Sigmoid colon (tissue), 7 donors: Measurements from ENCODE around the gene SLC16A6. TPM values are rescaled to one million over a fixed set of nuclear protein-coding genes. Genes with fewer than 3 reads are reported as not detected.
"Not testable (repeated sequence)": the region's sequence is repeated elsewhere in the genome, so short reads cannot be mapped to it uniquely, and the experiment has no call there.

ENCODE experiments used
- DNase-seq: peaks from one replicate; pipeline ENCODE4 v3.0.0-alpha.2; 2019
- H3K27ac ChIP-seq, 4 donors: fragments of 200-600 bp; sonication (generic); one replicate each; pipeline ENCODE4 v1.5.1; 2016 to 2019; ENCODE audit warnings: mild to moderate bottlenecking in 1 of 4
- H3K27me3 ChIP-seq, 3 donors: fragments of 200-600 bp; sonication (generic); one replicate each; pipeline ENCODE4 v1.5.1; 2019; ENCODE audit warnings: mild to moderate bottlenecking in 1 of 3
- H3K36me3 ChIP-seq, 4 donors: fragments of 200-600 bp; sonication (generic); one replicate each; pipeline ENCODE4 v1.5.1; 2016 to 2019
- H3K4me1 ChIP-seq, 4 donors: fragments of 200-600 bp; sonication (generic); one replicate each; pipeline ENCODE4 v1.5.1; 2017 to 2019
- H3K4me3 ChIP-seq, 4 donors: fragments of 200-600 bp; sonication (generic); one replicate each; pipeline ENCODE4 v1.5.1; 2017 to 2019; ENCODE audit warnings: mild to moderate bottlenecking in 2 of 4, moderate library complexity in 1 of 4
- H3K9me3 ChIP-seq, 4 donors: fragments of 200-600 bp in 3 of 4; sonication (generic) in 3 of 4; one replicate each; pipeline versions ENCODE4 v1.5.1 to v1.6.1; 2013 to 2019
- EP300 ChIP-seq, 4 donors: sonication (generic); formaldehyde crosslinking; IDR thresholded peaks; one replicate each; pipeline ENCODE4 v1.6.1; 2017; ENCODE audit warnings: antibody characterized with exemption in 4 of 4
- POLR2A ChIP-seq, 2 donors: fragments of 450-650 bp; IDR thresholded peaks; one replicate each; pipeline ENCODE4 v1.6.1; 2016; ENCODE audit warnings: antibody characterized with exemption in 2 of 2, mild to moderate bottlenecking in 2 of 2, moderate library complexity in 2 of 2
- POLR2AphosphoS5 ChIP-seq, 4 donors: sonication (generic); formaldehyde crosslinking; IDR thresholded peaks; one replicate each; pipeline ENCODE4 v1.6.1; 2017; ENCODE audit warnings: antibody characterized with exemption in 4 of 4
- WGBS, 2 donors: extraction: QIAGEN DNeasy Blood & Tissue Kit; methylation state at CpG; one replicate each; pipeline ENCODE4 v1.1.7; 2013; 5-methylcytosine and 5-hydroxymethylcytosine counted together
- intact Hi-C: fragments of 100-400 bp; cut with DNase I; formaldehyde crosslinking; loops from one replicate; pipeline ENCODE4 v1.15.1; 2023
- polyA plus RNA-seq, 3 donors: library from polyadenylated mRNA; stranded (reverse); fragments of 200-250 nt; gene quantifications; one replicate each; pipeline ENCODE4 v1.2.3, GENCODE V29; 2013
- total RNA-seq, 4 donors: library from RNA; depleted of rRNA; stranded (reverse); fragments of >200 nt; gene quantifications; one replicate each; pipeline ENCODE4 v1.1.0, GENCODE V29; 2016
- TF ChIP-seq, protein P1 (sequence below), 4 experiments: fragments of 450-650 bp in 3 of 4; fragments of 200-600 bp in 1 of 4; IDR thresholded peaks; one replicate each; pipeline ENCODE4 v1.5.1; 2016 to 2019; ENCODE audit warnings: antibody characterized with exemption in 4 of 4, mild to moderate bottlenecking in 3 of 4, moderate library complexity in 2 of 4
- donor health status: healthy with polysubstance abuse.
- donor health status: Bipolar disorder and iron deficiency.
- donor health status: healthy.

Gene SLC16A6
- total and polyA plus RNA-seq, 7 donors, result 0.14 to 2.1 (median 0.67) TPM; not detected in 4

DNA sequence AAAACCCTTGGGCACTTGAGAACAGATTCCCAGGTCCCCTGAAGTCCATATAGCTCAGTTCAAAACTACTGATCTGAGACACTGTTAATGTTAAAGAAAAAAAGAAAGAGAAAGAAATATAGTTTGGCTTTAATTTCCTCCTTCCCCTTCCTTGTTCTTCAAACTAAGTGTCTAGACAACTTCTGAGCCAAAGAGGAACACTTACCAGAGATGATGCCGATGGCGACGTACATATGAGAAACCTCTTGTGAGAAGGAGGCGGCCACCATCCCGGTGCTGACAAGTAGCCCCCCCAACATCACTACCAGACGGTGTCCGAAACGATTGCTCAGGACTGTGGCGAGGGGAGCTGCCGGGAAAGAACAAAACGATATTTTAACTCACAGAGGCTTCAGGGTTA is 17.2 kb downstream of the SLC16A6 start:
- no peak for DNase-seq
- H3K27me3 ChIP-seq, result no peaks in the 10 kb centered on the region
- H3K4me1 ChIP-seq, result no peaks in the 10 kb centered on the region
- H3K4me3 ChIP-seq, result no peak overlapping the region
- no peaks in the 10 kb centered on the region for H3K36me3 ChIP-seq
- 75 to 92% methylated on average over 11 of the region's 11 CpGs for WGBS, 2 donors
- H3K27ac ChIP-seq, result no peak overlapping the region
- TF ChIP-seq, protein P1, sequence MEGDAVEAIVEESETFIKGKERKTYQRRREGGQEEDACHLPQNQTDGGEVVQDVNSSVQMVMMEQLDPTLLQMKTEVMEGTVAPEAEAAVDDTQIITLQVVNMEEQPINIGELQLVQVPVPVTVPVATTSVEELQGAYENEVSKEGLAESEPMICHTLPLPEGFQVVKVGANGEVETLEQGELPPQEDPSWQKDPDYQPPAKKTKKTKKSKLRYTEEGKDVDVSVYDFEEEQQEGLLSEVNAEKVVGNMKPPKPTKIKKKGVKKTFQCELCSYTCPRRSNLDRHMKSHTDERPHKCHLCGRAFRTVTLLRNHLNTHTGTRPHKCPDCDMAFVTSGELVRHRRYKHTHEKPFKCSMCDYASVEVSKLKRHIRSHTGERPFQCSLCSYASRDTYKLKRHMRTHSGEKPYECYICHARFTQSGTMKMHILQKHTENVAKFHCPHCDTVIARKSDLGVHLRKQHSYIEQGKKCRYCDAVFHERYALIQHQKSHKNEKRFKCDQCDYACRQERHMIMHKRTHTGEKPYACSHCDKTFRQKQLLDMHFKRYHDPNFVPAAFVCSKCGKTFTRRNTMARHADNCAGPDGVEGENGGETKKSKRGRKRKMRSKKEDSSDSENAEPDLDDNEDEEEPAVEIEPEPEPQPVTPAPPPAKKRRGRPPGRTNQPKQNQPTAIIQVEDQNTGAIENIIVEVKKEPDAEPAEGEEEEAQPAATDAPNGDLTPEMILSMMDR (IDR thresholded peaks at IDR 0.05), result no peak
- no peak for TF ChIP-seq POLR2A (IDR thresholded peaks at IDR 0.05)
- TF ChIP-seq EP300 (IDR thresholded peaks at IDR 0.05), result no peak
- TF ChIP-seq POLR2AphosphoS5 (IDR thresholded peaks at IDR 0.05), result no peak
- peaks cover 0 to 7% (median 0%) of the 10 kb centered on the region in 4 donors for H3K9me3 ChIP-seq
- intact Hi-C loops, result no loop called here

DNA sequence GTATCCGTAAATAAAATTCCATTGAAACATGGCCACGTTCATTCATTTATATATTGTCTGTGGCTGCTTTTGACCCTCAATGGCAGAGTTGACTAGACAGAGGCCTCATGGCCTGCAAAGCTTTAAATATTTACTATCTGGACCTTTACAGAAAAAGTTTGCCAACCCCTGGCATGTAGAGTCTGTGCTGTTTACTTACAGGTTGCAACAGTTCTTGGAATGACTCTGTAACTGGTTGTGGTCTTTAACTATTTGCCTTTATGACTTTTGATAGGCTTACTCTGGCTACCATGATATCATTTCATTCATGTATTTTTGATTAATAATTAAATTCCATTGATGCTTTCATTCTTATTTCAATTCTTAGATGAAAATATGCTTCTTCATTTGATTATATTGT is 25.1 kb downstream of the SLC16A6 start:
- H3K27me3 ChIP-seq, DNase-seq, H3K27ac ChIP-seq, H3K36me3 ChIP-seq, H3K4me3 ChIP-seq, H3K4me1 ChIP-seq, intact Hi-C loops, H3K9me3 ChIP-seq: not testable (repeated sequence)
- WGBS, 2 donors, result 92 to 94% methylated on average over 2 of the region's 2 CpGs

DNA sequence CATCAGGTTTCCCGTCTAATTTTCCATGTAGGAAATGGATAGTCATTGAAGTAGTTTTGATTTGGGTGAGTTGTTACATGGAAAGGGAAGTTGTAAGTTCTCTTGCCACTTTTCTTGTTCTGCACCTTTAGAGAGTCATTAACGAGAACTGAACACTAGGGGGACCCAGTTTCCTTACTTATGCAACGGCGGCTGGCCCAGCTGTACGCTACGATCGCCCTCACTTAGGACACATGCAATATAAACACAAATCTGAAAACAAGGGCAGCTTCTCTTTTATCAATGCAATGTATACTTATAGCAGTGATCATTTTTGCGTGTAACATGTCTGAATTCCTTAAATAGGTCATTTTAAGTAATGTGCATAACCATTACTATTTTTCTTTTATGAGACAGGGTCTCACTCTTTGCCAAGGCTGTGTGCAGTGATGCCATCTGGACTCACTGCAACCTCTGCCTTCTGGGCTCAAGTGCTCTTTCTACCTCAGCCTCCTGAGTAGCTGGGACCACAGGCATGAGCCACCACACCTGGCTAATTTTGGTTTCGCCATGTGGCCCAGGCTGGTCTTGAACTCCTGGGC is 27.7 kb downstream of the SLC16A6 start:
- intact Hi-C loops, result loop anchor here (2.0 kb wide), 3 partner anchors 136 to 200 kb away; no protein-coding TSS in a partner anchor
- H3K27me3 ChIP-seq, H3K4me3 ChIP-seq, H3K27ac ChIP-seq, DNase-seq, H3K9me3 ChIP-seq, H3K36me3 ChIP-seq: not testable (repeated sequence)
- 11% methylated on average over 9 of the region's 9 CpGs for WGBS, 2 donors
- TF ChIP-seq, protein P1 (IDR thresholded peaks at IDR 0.05), result peak in 2 of 4 experiments; percentile 53 to 58
- peaks cover 0 to 19% (median 5%) of the 10 kb centered on the region in 4 donors for H3K4me1 ChIP-seq

DNA sequence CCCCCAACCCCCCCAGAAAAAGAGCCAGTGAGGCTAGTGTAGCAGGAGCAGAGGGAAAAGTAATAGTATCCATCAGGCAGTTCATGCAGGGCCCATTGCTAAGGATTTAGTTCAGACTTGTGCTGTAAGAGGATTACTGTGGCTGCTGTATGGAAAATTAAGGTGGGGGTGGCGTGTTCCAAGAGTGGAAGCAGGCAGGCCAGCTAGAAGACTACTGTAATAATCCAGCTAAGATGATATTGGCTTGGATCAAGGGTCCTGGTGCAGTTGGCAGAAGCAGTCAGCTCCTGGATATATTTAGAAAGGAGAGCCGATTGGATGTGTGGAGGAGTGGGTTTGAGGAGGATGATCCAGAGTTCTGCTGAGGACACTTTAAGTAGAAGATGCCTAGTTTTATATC is 28.5 kb downstream of the SLC16A6 start:
- not testable (repeated sequence) for H3K4me3 ChIP-seq, H3K27ac ChIP-seq, H3K9me3 ChIP-seq, H3K27me3 ChIP-seq, H3K36me3 ChIP-seq, DNase-seq
- intact Hi-C loops, result loop anchor here (2.0 kb wide), 3 partner anchors 136 to 200 kb away; no protein-coding TSS in a partner anchor
- WGBS, 2 donors, result 69 to 76% methylated on average over 2 of the region's 2 CpGs
- peaks cover 0 to 19% (median 5%) of the 10 kb centered on the region in 4 donors for H3K4me1 ChIP-seq

DNA sequence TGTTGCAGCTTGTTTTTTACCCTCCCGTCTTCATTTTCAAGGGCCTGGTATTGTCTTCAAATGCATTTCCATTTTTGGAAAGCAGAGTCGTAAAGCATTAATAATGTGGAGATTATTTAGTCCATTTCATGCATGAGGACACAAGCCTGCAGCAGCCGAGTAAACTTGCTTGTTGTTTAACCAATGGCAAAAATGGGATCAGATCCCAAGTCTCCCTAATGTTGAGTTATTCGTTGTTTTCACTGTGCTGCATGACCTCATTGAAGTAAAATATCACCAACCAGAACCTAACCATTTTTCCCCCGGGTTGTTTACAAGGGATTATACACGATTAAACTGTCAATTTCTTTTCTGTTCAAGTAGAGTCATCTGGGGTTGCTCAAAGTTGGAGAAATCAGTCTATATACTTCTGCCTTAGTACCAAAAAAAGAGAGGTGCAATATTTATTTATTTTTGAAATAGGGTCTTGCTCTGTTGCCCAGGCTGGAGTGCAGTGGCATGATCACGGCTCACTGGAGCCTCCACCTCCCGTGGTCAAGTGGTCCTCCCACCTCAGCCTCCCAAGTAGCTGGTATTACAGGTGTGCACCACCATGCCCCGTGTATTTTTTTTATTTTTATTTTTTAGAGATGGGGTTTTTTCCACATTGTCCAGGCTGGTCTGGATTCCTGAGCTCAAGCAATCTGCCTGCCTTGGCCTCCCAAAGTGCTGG is 30.7 kb downstream of the SLC16A6 start:
- Histone ChIP-seq H3K27ac (no peak overlapping the region), H3K27me3 (no peaks in the 10 kb centered on the region), H3K36me3 (peaks cover 0 to 23% (median 8%) of the 10 kb centered on the region in 4 donors), H3K9me3 (no peaks in the 10 kb centered on the region), H3K4me3 (no peak overlapping the region), H3K4me1 (peaks cover 0 to 19% (median 5%) of the 10 kb centered on the region in 4 donors)
- intact Hi-C loops, result no loop called here
- 82 to 85% methylated on average over 9 of the region's 9 CpGs for WGBS, 2 donors
- no peak for DNase-seq
- TF ChIP-seq EP300 (IDR thresholded peaks at IDR 0.05) (no peak), POLR2A (IDR thresholded peaks at IDR 0.05) (no peak), POLR2AphosphoS5 (IDR thresholded peaks at IDR 0.05) (no peak)
- TF ChIP-seq, protein P1 (IDR thresholded peaks at IDR 0.05), result no peak

DNA sequence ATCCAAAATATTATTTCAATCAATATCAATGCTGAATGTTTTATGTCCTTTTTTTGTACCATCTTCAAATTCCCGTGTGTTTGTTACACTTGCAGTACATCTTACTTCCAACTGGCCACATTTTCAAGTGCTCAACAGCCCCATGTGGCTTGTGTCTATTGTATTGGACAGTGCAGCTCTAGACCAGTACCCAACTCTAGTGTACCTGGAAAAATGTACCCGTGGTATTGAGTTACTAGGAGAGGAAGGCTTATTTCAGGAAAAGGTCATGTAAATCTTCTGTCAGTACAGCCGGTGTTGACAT is 31.3 kb downstream of the SLC16A6 start:
- H3K27me3 ChIP-seq, intact Hi-C loops, H3K9me3 ChIP-seq, H3K4me3 ChIP-seq, DNase-seq: not testable (repeated sequence)
- Histone ChIP-seq H3K36me3 (peaks cover 1 to 29% (median 11%) of the 10 kb centered on the region in 4 donors), H3K4me1 (peaks cover 0 to 19% (median 5%) of the 10 kb centered on the region in 4 donors), H3K27ac (peak overlapping the region in 3 of 4 donors; percentile 9 to 71 (median 63))
- WGBS, 2 donors, result 61 to 75% methylated on average over 3 of the region's 3 CpGs
